Bronchial epithelial cell (primary cell): Measurements from ENCODE around the gene FAM236B. TPM values are rescaled to one million over a fixed set of nuclear protein-coding genes. Genes with fewer than 3 reads are reported as not detected.
"Not testable (repeated sequence)": the region's sequence is repeated elsewhere in the genome, so short reads cannot be mapped to it uniquely, and the experiment has no call there.

Experiments
- DNase-seq: peaks from one replicate; pipeline ENCODE4 v3.0.0-alpha.2; 2010; ENCODE audit warnings: low read depth
- FAIRE-seq: peaks from 2 replicates; lab custom pipeline; 2011; peaks lifted over from hg19 to GRCh38; lab: Jason Lieb, UNC
- H3K27me3 ChIP-seq: 2 replicates; pipeline ENCODE4 v1.5.1; 2011; ENCODE audit warnings: low read length; ENCODE audit not compliant: control insufficient read depth, insufficient read depth
- H3K36me3 ChIP-seq: 2 replicates; pipeline ENCODE4 v1.5.1; 2011; ENCODE audit warnings: low read length; ENCODE audit not compliant: control insufficient read depth, insufficient read depth
- H3K4me3 ChIP-seq: 2 replicates; pipeline ENCODE4 v1.5.1; 2011; ENCODE audit warnings: mild to moderate bottlenecking, low read depth, low read length, control low read depth
- CTCF ChIP-seq: IDR thresholded peaks from 2 replicates; pipeline ENCODE4 v1.5.1; 2011; ENCODE audit warnings: mild to moderate bottlenecking, moderate library complexity, low read length, control low read depth, inconsistent platforms; ENCODE audit not compliant: insufficient read depth, severe bottlenecking
- total RNA-seq: library from RNA; depleted of rRNA; stranded (reverse); fragments of >200 nt; gene quantifications from 2 replicates; pipeline ENCODE4 v1.2.1, GENCODE V29; 2014

Gene FAM236B
- total RNA-seq, 1 donor from 2014 or later, result not detected

GRCh38 chrX:72735561-72735960, 46.9 kb downstream of the FAM236B start:
- FAIRE-seq (no peak), DNase-seq (no peak)
- H3K36me3 ChIP-seq, result no peaks in the 10 kb centered on the region
- H3K4me3 ChIP-seq, result no peak overlapping the region
- no peak for TF ChIP-seq CTCF
- no peaks in the 10 kb centered on the region for H3K27me3 ChIP-seq

- H3K27me3 ChIP-seq, H3K4me3 ChIP-seq, FAIRE-seq, H3K36me3 ChIP-seq, DNase-seq: not testable (repeated sequence)
Observed at GRCh38 chrX:72733636-72734035, 48.8 kb downstream of the FAM236B start.

Other genes with a start within 250 kb of the FAM236B start
- 17.6 and 21.1 TPM in 2 replicates for gene HDAC8, start 209.8 kb downstream of the FAM236B start, total RNA-seq
- gene PHKA1, start 68.4 kb downstream of the FAM236B start, total RNA-seq, result 13.4 and 15.5 TPM in 2 replicates
- not detected in 2 replicates for gene DMRTC1B, start 5.8 kb downstream of the FAM236B start, total RNA-seq
- not detected in 2 replicates for gene FAM236D, start 25.6 kb upstream of the FAM236B start, total RNA-seq
- gene FAM236C, start 130.0 kb upstream of the FAM236B start, total RNA-seq, result not detected in 2 replicates
- gene FAM236A, start 155.5 kb upstream of the FAM236B start, total RNA-seq, result not detected in 2 replicates
- gene DMRTC1, start 161.2 kb upstream of the FAM236B start, total RNA-seq, result not detected in 2 replicates
- gene PABPC1L2B, start 220.3 kb upstream of the FAM236B start, total RNA-seq, result not detected in 2 replicates